ENCODE data around the gene HCCS.

The HCCS gene

DNA sequence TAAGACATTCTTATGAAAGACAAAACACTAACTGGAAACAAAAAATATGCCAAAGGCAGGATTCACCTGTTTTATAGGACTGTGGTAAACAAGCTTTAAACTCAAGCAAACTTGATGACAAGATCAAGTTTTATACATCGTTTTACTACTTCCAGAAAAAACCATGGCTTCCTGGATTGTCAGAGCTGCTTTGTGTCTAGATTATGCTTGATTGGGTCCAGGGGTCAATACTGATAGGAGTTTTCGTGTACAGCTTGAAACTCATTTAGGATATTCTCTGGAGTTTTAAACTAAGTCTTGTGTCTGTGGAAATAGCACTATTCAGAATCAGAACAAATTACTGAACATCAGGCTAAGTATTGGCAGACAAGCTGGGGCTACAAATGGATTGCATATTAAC, 13.0 kb downstream of the HCCS start:
- DNase-seq: no peak

- DNase-seq: no peak
Observed at GRCh38 chrX:11125060-11125459, 13.9 kb downstream of the HCCS start.

- DNase-seq: no peak
Observed at GRCh38 chrX:11129534-11130105, 18.5 kb downstream of the HCCS start.

DNA sequence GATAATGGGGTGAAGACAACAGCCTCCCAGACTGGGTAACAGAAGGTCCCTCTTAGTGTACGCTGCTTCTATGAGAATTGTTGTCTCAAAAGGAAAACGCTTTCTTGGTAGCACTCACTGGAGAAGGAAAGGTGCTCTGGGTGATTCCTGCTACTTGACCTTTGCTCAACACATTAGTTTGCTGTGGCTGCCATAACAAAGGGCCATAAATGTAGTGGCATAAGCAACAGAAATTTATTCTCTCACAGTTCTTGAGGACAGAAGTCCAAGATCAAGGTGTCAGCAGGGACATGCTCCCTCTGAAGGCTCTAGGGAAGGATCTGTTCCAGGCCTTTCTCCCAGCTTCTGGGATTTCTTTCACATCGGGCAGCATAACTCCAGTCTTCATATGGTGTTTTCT, 19.0 kb downstream of the HCCS start:
- DNase-seq: no peak

DNA sequence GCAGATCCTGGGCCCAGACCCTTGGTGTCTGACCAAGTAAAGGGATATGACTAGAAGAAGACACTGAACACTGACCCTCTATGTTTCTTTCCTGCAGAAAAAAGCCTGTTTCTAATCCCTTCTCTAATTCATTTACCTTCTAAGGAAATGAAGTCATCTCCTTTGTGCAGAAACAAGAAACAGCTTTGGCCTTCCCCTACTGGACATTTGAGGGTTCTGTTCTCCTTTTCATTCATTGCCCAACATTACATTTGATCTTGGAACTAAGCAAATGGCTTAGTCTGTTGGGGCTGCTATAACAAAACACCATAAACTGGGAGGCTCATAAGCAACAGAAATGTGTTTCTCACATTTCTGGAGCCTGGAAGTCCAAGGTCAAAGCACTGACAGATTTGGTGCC, 20.0 kb downstream of the HCCS start:
- DNase-seq: no peak

DNA sequence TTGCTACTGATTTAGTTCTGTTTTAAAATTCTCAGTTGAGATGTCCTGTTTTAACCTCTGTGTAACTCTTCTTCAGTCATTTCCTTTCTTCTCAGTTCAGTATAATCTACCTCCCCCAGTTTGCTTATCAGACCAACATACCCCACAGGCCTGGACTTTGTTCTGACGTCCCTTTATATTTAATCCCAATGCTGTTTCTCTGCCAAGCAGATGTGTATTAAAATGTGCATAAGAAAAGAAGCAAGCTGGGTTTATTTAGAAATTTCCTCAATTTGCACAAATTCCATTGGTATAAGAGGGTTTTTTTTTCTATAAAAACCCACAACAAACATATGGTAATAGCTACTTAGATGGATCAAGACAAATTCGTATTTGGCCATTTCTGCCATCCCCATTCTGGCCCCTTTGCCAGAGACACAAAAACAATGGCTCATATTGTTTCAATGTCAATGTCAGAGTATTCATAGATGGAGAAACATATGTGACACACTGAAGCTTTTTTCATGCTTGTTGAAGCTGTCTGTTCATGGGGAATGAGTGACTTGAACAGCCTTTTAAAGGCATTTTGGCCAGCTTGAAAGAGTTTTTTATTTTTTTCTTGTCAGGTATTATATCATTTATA, 24.5 kb downstream of the HCCS start:
- DNase-seq: peak; percentile 58

GRCh38 chrX:11137543-11138139, 26.5 kb downstream of the HCCS start:
- peak; percentile 59 for DNase-seq

GRCh38 chrX:11138498-11139390, 27.6 kb downstream of the HCCS start:
- no peak for DNase-seq

GRCh38 chrX:11143931-11144678, 33.0 kb downstream of the HCCS start:
- peak; percentile 89 for DNase-seq

GRCh38 chrX:11146411-11146810, 35.3 kb downstream of the HCCS start:
- DNase-seq: no peak

GRCh38 chrX:11148401-11148800, 37.3 kb downstream of the HCCS start:
- no peak for DNase-seq

DNA sequence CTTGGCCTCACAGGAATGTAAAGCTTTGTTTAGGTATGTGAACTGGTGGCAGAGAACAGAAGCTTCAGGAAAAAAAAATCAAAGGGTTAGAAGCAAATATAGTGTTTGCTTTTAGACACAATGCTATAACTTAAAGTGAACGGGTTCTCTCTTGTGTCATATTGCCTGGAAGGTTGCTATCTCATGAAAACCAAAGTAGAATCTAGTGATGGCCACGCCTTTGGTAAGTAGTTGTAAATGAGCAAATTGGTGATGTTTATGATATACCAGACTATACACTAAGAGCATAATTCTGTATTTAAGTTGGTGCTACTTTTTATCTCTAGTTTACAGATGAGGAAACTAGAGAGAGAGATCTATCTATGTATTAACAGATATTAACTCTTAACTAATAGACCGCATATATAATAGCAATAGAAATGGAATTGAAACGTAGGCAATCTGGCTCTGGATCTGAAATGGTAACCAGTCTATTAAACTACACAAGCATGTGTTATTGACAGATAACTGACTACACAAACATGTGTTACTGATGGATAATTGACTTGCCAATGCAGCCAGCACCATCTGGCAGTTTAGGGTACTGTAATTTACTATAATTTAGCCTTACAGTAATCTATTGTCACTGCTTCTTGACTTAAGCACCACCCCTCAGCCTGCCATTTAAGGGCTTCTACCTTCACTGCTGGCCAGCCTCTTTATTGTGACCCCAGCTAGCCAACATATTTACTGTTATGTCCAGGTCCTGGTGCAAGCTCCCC, 40.8 kb downstream of the HCCS start:
- peak; percentile 42 for DNase-seq

GRCh38 chrX:11159149-11159548, 48.0 kb downstream of the HCCS start:
- DNase-seq: no peak

DNA sequence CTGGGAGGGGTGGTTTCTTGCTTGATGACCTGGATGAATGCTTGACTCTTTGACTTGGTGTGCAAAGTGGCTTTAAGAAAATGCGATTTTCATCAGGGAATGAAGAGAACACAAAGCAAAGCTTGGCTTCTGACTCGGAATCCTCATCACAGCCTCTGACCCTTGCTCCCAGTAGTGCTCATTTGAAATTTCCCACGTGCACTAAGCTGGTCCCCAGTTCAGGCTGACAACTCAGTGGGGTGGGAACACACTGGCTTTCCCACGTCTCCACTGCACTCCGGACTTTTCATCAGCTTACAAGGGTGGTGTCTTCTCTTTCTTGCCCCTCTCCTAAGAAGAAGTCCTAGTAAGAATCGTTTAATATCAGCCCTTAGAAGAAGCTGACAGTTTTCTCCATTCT, 53.3 kb downstream of the HCCS start:
- DNase-seq: no peak

- DNase-seq: no peak
Observed at GRCh38 chrX:11171956-11172355, 60.8 kb downstream of the HCCS start.

DNA sequence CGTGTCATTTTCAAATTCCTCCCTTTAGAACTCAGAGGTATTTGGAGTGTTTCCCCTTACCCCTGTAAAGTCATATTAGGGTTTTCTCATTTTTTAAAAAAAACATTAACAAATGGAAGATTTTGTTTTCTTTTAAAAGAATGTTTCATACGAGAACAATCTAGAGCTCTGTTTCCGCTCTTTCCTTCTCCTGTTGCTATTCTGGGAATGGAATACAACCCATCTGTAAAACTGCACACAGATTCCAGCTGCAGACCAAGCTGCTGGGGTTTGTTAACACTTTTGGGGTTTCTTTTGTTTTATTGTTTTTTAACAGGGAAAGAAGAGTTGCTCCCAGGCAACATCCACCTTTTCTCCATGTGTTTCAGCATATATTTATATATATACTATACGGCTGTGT, 61.3 kb downstream of the HCCS start:
- DNase-seq: no peak
